WI38 (cell line): ENCODE data around the gene HECTD4.
A peak's percentile ranks its signal among the peaks of the same experiment; 100 is the strongest.

Experiments
- H3K4me3 ChIP-seq: 2 replicates; pipeline ENCODE4 v1.5.1; 2011; ENCODE audit warnings: low read depth, mild to moderate bottlenecking, control low read depth, low read length
- CTCF ChIP-seq: IDR thresholded peaks from 2 replicates; pipeline ENCODE4 v1.5.1; 2012; ENCODE audit warnings: low read depth, mild to moderate bottlenecking, control low read depth, low read length

HECTD4 gene

DNA sequence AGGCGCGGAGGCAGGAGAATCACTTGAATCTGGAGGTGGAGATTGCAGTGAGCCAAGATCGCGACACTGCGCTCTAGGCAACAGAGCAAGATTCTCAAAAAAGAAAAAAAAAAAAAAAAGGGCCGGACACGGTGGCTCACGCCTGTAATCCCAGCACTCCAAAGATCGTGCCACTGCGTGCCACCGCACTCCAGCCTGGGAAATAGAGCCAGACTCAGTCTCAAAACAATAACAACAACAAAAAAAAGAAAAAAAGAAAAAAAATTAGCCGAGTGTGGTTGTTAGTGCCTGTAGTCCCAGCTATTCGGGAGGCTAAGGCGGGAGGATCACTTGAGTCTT is 27.6 kb upstream of the HECTD4 start:
- H3K4me3 ChIP-seq: no peak overlapping the region
- no peak for TF ChIP-seq CTCF

DNA sequence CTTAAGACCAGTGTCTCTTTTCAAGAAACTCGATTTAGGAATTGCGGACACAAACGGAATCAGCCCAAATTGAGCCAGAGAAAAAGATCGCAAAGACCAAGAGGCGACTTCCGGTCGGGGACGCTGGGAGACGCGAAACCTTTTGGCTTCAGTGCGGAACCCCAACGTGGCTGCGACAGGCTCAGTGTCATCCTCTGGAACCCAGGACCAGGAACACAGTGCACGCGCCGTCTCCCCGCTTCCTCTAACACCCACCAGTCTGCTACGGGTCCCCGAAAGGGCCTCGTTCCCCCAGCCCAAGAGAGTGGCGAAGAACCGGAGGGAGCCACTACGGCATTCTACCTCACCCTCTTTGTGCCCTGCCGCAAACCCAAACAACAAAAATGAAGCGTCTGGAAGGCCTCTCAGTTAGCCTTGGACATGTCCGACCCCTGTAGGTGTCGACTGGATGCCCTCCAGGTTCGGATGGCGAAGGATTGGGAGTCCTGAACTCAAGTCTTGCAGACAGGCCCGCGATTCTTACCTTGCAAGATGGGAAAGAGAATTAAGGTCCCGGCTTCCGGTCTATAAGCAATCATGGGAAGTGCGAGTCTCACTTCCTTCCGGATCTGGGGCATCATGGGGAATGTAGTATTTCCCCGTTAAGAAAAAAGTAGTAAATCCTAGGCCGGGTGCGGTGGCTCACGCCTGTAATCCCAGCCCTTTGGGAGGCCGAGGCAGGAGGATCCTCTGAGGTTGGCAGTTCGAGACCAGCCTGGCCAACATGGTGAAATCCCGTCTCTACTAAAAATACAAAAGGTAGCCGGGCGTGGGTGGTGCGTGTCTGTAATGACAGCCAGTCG is 27.1 kb upstream of the HECTD4 start, which contains the start of gene RPL6:
TSS of gene RPL6 (minus strand) at position 542 of the 842 bp plus-strand sequence. CDS start 949 bp downstream, outside the sequence.
- TF ChIP-seq CTCF: no peak
- H3K4me3 ChIP-seq: peak within 1 kb of the TSS; percentile 91

- H3K4me3 ChIP-seq: peak overlapping the region; percentile 91
- TF ChIP-seq CTCF: no peak
Measured at GRCh38 chr12:112408621-112409020, 26.4 kb upstream of the HECTD4 start.

DNA sequence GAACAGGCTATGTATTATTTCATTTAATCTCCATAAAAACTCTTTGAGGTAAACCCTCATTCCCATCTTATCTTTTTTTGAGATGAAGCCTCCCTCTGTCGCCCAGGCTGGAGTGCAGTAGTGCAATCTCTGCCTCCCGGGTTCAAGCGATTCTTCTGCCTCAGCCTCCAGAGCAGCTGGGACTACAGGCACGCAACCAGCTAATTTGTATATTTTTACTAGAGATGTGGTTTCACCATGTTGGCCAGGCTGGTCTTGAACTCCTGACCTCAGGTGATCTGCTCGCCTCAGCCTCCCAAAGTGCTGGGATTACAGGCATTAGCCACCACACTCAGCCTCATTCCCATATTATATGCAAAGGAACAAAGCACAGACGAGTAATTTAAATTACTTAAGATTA is 25.5 kb upstream of the HECTD4 start:
- peak overlapping the region; percentile 91 for H3K4me3 ChIP-seq

- H3K4me3 ChIP-seq: peak overlapping the region; percentile 91
- TF ChIP-seq CTCF: no peak
Measured at GRCh38 chr12:112406519-112407488, 24.6 kb upstream of the HECTD4 start.

DNA sequence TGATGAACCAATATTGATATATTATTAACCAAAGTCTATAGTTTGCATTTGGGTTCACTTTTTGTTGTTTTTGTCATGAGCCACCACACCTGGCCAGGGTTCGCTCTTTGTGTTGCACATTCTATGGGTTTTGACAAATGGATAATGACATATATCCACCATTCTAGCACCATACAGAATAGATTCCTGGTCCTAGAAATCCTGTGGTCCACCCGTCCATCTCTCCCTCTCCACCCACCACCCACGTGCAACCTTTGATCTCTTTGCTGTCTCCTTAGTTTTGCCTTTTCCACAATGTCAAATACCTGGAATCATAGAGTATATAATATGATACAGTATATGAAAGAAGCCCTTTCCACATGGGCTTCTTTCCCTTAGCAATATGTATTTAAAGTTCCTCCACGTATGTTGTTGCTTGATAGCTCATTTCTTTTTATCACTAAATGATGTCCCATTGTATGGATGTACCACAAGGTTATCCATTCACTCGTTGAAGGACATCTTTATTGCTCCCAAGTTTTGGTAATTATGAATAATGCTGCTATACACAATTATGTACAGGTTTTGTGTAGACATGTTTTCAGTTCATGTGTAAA is 19.8 kb upstream of the HECTD4 start:
- H3K4me3 ChIP-seq: no peak overlapping the region
- no peak for TF ChIP-seq CTCF

GRCh38 chr12:112401054-112401453 is 18.8 kb upstream of the HECTD4 start:
- no peak for TF ChIP-seq CTCF
- H3K4me3 ChIP-seq: no peak overlapping the region
